Activated CD4-positive, alpha-beta T cell treated with anti-CD3 and anti-CD28 coated beads for 48 hours (primary cell): Measurements from ENCODE around the gene GPR37.

Source experiments
- DNase-seq: peaks from one replicate; pipeline ENCODE4 v3.0.0-alpha.2; 2020

The GPR37 gene, protein sequence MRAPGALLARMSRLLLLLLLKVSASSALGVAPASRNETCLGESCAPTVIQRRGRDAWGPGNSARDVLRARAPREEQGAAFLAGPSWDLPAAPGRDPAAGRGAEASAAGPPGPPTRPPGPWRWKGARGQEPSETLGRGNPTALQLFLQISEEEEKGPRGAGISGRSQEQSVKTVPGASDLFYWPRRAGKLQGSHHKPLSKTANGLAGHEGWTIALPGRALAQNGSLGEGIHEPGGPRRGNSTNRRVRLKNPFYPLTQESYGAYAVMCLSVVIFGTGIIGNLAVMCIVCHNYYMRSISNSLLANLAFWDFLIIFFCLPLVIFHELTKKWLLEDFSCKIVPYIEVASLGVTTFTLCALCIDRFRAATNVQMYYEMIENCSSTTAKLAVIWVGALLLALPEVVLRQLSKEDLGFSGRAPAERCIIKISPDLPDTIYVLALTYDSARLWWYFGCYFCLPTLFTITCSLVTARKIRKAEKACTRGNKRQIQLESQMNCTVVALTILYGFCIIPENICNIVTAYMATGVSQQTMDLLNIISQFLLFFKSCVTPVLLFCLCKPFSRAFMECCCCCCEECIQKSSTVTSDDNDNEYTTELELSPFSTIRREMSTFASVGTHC

GRCh38 chr7:124765401-124766352 lies at the start of gene GPR37:
Gene GPR37 (minus strand): TSS chr7:124765792. CDS start chr7:124764976, 816 bp downstream.
- peak; percentile 49 for DNase-seq

GRCh38 chr7:124813994-124814798 lies 48.6 kb upstream of the GPR37 start:
- no peak for DNase-seq

DNA sequence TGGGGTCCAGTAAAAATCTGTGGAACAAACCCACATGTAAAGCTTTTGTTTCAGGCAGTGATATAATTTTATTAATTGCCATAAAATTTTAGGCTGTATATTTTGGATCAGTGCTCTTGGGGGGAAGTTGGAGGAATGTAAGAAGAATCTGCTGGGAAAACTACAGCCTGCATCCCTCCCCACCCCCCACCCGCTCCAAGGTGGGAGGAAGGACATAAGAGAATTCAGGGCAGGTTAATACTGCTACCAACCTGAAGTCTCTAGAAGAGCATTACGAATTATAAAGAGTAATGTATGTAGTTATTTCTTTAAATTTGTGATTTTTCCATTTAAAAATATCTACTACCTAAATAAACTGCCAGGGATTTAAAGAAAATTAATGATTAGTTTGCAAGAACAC lies 47.2 kb upstream of the GPR37 start:
- no peak for DNase-seq

DNA sequence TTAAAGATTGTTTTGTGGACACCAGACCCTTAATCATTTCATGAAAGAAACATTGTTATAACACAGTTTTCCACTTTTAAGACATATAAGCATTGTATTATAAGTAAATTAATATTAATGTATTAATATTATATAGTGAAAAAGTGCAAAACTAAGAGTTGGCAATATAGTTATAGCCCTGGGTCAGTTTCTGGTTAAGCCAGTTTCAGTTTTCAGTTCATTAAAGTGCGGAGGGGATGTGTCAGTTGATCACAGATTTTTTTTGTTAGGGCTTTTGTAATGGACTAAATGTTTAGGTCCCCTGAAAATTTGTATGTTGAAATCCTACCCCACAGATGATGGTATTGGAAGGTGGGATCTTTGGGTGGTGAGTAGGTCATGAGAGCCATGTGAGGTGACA lies 45.7 kb upstream of the GPR37 start:
- no peak for DNase-seq

DNA sequence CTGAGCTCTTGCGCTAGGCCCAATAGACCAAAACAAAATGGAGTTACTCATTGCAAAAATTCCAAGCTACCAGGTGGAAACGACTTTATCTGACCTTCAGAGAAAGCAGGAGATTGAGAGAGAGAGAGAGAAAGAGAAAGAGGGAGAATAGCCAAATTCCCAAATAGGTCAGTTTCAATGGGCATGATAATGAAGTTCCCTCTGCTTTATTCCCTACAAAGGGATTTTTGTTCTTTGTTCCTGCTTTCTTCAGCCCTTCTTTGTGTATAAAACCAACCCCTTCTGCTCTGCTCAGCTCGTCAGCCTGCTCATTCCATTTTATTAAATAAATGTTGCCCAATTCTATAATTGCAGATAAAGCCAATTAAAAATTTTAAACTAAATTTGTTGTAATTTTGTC lies 45.0 kb upstream of the GPR37 start:
- no peak for DNase-seq

DNA sequence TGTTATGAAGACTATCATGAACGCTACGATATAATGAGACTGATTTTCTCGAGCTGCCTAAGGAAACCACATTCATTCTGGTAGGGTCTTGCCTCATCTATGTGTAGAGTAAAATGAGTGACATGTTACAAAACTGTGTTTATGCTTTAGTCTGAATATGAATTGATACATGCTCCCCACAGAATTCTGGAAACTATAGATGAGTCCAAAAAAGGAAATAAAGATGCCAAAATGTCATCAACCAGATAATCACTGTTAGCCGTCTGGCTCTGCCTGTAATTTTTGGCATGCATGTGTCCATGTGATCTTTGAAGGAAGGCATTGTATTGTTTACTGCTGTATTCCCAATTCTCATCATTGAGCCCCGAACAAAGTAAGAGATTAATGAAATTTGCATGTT lies 42.6 kb upstream of the GPR37 start:
- DNase-seq = no peak

GRCh38 chr7:124801330-124801895 lies 35.8 kb upstream of the GPR37 start:
- DNase-seq = no peak

- DNase-seq = no peak
Observed at GRCh38 chr7:124800386-124800785, 34.8 kb upstream of the GPR37 start.

DNA sequence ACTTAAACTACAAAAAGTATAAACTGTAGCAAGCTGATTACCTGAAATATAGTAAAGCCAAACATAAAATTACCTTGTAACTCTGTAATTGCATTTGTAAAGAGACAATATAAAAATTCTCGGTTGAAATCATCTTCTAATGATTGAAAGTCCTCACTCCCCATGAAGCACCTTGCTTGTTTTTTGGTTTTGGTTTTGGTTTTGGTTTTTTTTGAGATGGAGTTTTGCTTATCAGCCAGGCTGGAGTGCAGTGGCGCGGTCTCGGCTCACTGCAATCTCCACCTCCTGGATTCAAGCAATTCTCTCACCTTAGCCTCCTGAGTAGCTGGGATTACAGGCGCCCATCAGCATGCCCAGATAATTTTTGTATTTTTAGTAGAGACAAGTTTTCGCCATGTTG lies 33.9 kb upstream of the GPR37 start:
- DNase-seq = no peak

DNA sequence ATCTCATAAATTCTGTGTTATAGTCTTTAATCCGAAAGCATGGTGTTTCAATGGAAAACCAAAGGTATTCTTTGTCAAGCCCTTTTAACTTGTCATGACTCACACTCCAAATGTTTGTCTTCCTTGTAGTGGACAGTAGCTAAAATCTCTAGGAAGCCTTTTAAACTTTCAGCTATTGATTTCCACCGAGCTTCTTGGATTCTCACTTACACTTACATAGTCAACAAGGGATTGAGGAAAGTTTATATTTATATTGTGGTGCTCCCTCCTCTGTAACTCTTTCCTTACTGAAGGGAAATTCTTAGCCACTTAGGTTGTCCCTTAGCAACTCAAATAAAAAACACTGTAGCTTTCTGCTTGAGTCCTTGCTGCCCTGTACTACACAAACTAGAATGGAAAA lies 31.2 kb upstream of the GPR37 start:
- no peak for DNase-seq

DNA sequence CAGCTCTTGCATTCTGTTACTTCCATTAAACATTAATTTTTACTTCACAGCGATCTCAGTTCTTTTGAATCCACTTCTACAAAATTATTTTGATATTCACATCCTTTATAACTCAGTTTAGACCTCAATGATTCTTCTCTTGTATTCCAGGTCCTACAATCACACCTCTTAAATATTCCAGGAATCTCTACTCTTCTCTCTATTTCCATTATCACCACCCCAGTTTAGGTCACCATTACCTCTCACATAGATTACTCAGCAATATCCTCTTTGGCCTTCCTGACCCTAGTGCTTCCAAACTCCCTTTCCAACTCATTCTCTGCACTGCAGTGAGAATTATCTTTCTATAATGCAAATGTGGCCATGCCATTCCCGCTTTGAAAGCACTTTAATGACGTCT lies 27.1 kb upstream of the GPR37 start:
- no peak for DNase-seq

DNA sequence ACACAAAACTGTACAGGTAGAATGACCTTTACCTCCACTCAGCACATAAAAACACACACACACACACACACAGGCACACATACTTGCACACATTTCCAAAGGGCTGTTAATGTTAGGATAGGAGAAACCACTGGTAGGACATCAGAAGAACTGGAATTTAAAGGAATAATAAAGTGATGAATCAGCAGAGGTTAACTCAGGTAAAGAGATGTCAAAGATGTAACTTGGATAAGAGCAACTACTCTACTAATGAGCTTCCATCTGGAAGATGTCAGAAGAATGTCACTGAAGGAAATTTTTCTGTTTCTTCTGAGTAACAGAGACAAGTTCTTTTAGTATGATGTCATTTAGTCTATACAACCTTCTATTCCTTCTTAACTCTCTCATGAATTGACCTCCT lies 26.4 kb upstream of the GPR37 start:
- no peak for DNase-seq

DNA sequence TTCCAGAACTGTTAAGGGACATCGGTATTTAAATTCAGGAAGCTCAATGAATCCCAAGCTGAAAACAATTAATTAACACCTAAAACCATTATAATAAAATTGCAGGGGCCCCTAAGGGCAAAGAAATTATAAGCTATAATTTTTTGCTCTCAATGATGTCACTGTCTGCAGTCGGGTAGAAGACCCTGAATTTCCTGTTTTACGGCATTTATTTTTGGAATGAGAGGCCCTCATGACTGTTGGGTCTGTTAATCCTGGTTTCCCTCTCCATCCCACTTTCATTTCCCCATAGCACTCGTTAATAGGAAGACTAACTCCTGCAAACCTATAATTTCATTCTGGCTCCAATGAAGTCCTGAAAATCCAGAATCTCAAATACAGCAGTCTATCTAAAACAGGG lies 25.8 kb upstream of the GPR37 start:
- DNase-seq = no peak

DNA sequence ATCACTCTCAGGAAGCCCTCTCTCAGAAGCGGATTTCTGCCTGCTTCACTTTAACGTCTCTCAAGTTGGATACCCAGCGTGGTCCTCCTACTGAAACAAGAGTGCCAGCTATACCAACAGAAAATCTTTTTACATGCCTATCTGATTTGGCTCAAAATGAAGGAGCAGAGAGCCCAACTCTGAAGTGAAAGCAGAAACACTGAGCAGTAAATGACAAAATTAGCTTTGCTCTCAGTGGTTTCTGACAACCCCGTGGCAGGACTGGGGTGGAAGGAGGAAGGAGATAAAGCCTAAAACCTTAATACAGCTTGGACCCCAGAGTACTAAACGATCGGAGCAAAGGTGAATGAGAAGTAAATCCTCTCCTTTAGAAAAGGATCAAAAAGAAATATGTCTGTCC lies 25.1 kb upstream of the GPR37 start:
- DNase-seq = no peak

- DNase-seq = no peak
Observed at GRCh38 chr7:124785994-124786393, 20.4 kb upstream of the GPR37 start.

DNA sequence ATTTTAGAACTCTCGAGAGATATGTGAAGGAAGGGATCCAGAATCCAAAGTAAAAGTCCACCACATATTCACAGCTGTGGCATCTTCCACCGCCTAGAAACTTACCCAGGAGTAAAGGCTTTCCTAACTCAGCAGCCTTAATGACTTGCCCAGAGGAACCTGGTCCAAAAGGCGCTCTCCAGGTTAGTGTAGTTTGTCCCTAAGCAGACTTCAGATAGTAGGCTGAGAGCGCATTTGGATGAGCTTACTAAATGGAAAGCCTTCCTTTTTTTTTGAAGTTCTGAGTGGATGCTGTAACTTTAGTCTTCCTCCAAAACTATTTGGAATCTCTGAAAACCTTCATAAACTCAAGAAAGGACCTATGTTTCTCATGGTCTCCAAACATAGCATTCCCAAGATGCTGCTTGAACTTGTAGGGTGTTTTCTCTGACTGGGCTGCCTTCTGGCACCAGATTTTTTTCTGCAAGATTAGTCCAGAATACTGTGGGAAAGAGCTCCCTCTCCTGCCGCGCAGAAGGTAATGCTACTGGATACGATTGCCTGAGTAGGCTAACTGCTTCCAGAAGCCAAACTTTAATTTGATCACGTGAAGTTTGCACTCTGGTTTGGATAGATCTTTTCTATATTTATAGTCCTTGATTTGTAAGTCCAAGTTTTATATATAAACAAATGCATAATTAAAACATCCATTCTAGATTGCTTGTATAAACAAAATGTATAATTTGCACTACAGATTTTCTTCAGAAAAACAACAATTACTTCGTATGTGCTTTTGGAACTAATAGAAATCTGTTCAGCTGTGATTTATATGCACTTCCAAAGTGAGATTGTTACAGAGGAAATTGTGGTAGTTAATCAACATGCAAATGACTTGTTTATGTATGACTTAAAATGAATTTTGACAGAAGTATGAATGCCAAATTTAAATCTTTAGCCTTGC lies 19.6 kb upstream of the GPR37 start:
- DNase-seq = peak; percentile 24

DNA sequence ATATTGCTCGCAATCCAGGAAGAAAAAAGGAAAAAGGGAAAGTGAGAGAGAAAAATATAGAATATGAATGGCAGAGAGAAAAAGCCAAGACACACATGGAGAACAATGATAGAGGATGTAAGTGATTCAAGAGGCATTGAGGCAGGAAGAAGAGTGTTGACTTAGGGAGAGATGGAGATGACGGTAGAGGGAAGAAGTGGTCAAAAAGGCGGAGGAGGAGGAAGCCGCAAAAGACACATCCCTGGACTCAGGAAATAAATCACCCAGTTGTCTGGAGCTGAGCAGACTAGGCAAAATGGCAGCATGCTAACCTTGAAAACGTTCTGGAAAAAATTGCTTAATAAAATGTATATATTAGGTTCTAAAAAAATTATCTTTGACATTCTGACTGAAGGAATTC lies 17.7 kb upstream of the GPR37 start:
- DNase-seq = no peak

DNA sequence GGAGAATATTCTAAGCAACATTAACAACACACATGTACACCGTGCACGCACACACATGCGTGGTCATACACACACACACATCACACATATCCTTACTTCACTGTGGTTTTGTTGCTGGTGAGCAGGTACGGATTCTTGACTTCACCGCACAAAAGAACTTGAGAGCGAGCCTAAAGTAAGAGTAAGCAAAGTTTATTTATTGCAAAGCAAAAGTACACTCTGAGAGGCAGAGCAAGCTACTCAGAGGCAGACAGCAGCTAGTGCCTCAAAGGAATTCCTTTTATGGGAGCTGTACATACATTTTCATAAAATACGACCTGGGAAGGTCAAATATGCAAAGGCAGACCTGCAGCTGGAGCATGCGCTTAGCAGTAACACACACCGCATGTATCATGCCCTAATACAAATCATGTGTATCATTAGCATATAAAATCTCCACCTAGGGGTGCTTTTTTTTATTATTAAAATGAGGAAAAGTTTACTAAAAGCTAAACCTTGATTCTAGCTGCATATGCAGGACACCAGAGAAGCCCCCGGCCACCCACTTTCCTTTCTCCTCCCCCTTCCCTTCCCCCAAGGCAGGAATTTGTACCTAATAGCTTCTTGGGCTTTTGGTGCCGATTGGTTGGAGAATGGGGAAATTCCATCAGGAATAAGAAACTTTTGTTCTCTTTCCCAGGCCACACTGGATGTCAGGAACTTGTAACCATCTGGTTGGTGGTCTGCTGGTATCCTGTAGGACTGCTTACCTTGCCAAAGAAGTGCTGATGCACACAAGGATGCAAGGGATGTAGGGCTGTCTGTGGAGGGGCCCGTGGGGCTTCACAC lies 16.5 kb upstream of the GPR37 start:
- DNase-seq = no peak

GRCh38 chr7:124781418-124781817 lies 15.8 kb upstream of the GPR37 start:
- DNase-seq = no peak

GRCh38 chr7:124780608-124781007 lies 15.0 kb upstream of the GPR37 start:
- DNase-seq = no peak
